ENCODE measurements around the gene PALMD.

PALMD gene

DNA sequence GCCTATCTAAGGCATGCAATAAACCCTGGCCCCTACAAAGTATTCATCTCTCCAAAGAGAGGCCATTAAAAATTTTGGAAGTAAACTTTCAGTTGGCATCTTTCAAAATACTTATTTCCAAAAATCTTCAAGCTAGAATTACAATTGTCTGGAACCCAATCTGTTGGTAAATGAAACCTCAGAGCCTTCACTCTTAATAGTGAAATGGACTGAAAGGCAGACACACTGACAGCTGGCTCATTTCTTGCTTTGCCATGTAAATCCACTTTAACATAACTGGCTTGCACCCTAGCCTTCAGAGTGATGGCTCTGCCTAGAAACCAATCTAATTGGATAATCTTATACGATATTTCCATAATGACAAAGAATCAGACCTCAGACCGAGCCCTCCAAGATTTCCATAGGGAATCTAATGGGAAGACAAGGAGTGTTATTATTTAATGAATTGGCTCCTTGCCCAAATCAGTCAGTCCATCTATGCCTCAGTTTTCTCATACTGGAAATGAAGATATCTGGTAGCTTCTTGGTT is 9.2 kb upstream of the PALMD start:
- DNase-seq, result no peak

DNA sequence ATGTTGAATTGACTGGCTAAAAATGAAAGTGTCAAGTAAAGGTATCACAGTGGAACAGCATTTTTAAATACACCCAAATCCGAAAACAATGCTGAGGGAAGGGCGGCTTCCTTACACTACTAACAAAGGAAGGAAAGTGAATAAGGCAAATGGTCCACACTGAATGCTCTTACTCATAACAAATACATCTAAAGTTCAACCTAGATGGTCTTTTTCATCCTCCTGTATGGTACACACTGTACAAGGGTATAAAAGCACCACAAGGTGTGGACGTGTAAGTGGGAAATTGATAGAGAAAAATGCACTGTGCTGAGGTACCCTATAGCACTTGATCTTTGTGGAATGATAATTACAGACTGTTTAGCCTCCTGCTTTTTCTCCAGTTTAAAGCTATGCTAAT is 7.1 kb upstream of the PALMD start:
- no peak for DNase-seq

DNA sequence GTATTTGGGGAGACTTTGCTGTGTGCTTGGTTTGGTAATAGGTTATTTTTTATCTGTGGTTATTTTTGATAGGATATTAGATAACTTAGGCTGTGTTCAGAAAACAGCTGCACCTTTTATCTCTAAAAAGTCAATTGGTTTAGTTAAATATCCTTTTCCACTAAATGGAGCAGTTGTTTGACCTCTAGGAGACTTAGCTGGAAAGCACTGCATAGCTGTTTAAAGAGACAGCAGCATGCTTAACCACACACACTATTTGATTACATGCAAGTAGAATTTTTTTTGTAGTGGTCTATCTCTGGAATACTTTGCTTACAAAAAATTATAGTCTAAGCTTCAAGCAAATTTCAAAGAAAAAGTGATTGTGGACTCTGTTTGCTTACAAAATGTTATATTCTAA is 6.5 kb upstream of the PALMD start:
- DNase-seq, result no peak

DNA sequence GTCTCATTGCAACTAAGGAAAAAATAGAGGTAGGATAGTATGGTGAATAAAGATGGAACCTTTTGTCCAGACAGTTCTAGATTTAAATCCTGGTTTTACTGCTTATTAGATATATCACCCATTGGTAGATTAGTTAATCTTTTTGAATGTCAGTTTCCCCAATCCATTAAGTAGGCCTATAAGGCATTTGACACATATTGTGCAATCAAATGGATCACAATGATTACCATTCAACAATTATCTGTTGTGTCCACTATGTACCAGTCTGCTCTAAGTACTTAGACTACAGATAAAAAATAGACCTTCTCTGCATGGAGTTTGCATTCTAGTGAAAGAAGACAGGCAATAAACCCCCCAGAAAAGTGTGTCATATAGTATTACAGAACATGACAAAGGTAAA is 6.0 kb upstream of the PALMD start:
- no peak for DNase-seq

DNA sequence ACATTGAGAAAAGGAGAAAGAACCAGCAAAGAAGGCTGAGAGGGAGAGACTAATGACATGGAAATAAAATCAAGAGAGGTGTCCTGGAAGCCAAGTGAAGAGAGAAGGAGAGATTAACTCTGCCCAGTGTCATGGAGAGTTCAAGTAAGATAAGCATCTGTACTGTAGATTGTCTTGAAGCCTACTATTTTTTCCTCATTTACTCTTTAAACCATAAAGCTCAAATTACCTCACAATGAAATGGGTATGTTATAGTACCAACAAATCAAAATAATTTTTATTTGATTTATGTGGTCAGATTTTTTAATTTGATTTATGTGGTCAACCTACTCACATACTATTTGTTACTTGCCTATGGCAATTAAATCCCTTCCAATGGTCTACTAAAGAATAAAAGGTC is 5.2 kb upstream of the PALMD start:
- no peak for DNase-seq

GRCh38 chr1:99641558-99641957 is 4.4 kb upstream of the PALMD start:
- no peak for DNase-seq

DNA sequence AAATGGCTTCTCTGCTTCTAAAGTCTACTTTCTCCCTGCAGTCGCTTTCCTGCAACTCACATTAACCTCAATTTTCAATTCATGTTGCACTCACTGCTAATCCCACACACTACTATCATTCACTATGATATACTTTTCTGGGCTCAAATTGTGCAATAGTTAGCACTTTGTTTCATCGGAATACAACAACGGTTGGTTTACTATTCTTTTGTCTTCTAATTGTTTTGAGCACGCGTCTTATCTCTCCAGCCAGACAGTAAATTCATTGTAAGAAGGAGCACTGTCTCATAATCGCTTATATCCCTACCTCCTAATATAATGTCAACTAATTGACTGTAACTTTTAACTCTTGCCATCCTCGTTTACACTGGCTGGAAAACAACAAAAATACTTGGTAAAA is 3.9 kb upstream of the PALMD start:
- no peak for DNase-seq

DNA sequence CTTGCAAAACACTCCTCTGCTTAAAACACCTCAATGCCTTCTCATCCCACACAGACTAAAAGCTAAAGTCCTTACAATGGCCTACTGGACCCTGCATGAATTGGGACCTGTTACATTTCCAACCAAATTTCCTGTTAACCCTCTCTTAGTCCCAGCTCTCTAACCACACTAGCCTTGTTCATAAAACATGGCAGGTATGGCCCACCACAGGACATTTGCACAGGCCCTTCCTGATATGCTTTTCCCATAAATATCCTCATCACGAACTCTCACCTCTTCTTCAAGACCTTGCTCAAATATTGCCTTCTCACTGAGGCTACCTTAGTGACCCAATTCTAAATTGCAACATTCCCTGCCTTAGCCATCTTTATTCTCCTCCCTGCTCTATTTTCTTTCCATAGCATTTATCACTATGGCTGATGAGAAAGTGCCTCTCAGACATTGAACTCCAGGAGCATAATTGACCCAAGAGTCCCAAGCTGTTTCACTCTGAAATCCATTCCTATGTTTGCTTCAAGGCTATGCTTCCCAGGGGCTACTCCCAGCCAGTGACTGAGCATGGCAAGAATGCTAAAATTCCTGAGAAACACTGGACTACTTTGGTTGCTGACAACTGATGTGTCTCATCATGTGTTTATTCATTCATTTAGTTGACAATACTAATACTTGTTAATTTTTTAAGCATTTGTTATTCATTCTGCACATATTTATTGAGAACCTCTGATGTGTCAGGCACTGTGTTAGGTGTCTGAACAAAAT is 2.7 kb upstream of the PALMD start:
- no peak for DNase-seq

DNA sequence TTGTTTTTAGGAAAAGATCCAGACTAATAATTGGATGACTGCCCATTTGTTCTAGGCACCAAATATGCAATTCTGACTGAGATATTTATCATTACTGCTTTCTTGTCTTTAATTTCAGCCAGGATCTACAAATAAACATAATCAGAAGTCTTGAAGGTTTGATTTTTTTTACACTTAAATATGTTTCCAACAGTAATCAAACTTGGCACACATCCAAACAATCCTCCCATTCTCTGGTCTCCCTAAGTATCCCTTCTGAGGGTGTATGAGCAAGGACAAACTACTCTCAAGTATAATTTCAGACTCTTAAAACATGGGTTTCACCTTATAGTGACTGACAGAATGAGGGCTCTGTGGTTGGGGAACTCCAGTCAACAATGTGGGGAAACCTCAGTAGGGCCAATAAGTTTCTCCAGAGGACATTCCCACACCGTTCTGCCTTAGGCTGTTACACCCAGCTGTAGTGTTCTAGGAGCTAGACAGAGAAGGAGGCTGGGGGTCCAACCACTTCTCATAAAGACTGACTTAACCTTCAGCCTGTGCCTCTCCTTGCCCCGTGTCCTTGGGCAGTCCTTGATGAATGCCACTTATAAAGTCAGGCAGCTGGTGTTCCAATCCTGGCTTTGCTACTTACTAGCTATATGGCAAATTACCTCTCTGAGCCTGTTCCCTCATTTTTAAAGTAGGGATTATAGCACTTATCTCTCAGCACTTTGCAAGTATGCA is 1.5 kb upstream of the PALMD start:
- no peak for DNase-seq

GRCh38 chr1:99645203-99645602 is 710 bp upstream of the PALMD start:
- no peak for DNase-seq

GRCh38 chr1:99646868-99647267 is 955 bp downstream of the PALMD start:
- no peak for DNase-seq

DNA sequence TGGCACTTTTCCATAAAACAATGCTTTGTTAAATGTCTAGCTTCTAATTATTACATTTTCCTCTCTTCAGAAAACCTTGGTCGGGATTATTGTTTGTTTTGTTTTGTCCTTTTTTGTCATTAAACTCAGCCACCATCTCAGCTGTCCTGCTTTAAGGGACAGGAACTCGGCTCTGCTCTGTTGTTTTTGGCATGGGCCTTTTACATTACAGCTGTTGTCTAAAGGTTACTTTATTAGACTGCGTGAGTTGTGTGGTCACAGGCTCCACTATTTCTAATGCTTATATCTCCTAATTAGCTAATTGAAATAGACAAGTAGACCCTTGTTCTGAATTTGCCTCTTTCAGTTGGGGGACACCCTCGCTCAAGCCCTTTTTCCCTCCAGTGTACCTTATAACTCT is 1.6 kb downstream of the PALMD start:
- no peak for DNase-seq

DNA sequence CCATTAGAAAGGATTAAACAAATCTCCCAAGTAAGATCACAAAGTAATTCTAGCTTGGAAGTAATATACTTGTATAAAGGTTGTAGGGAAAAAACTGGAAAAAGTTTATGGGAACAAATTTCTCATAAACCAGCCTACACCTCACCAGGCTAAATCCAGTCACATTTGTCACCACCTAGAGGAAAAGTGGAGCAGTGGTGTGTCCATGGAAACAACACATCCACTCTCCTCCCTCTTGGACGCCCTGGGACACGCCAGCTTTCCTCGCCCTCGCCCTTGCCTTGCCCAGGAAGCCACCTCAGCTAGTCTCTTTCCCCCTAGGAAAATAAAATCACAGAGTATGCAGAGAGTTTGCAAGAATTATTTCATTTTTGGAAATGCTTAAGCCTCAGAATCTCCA is 2.2 kb downstream of the PALMD start:
- DNase-seq, result no peak

DNA sequence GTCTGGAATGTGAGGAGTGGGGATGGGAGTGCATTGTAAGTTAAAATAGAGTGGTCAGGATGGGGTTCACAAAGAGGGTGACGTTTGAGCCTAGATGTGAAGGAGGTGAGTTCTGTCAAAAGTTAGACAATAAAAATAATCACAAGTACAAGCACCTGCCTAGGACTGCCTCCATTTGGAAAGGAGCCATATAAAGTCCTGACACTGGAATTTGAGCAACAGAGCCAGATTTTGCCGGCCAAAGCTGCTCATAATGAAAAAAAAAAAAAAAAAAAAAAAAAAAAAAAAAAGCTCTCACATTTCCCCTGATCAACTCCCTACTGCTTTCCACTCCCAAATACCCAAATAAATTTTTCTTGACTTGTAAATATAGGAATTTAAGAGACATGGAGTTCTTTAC is 4.1 kb downstream of the PALMD start:
- no peak for DNase-seq

- DNase-seq, result no peak
Observed at GRCh38 chr1:99650773-99651437, 5.0 kb downstream of the PALMD start.

GRCh38 chr1:99652881-99653281 is 7.0 kb downstream of the PALMD start:
- no peak for DNase-seq

DNA sequence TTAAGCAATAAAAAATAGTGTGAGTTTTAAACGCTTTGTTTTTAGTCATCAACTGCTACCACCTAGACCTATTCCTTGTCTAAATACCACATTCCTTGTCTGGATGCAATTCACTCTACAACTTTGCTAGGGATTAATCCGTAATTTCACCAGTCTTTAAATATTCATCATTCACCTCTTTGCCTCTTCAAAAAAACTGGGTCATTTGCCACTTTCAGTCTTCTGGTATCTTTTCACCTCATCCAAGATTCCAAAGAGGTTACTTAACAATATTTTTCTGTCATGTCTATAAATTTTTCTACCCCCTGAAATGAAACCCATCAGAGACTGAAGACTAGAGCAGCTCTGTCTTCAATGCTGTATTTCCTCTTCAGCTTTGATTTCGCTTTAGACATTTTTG is 9.5 kb downstream of the PALMD start:
- no peak for DNase-seq

GRCh38 chr1:99656701-99657100 is 10.8 kb downstream of the PALMD start:
- DNase-seq, result no peak

GRCh38 chr1:99657213-99658030 is 11.5 kb downstream of the PALMD start:
- no peak for DNase-seq

DNA sequence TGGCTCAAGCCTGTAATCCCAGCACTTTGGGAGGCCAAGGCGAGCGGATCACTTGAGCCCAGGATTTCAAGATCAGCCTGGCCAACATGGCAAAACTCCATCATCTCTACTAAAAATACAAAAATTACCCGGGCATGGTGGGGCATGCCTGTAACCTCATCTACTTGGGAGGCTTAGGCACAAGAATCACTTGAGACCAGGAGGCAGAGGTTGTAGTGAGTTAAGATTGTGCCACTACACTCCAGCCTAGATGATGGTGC is 12.0 kb downstream of the PALMD start:
- no peak for DNase-seq

DNA sequence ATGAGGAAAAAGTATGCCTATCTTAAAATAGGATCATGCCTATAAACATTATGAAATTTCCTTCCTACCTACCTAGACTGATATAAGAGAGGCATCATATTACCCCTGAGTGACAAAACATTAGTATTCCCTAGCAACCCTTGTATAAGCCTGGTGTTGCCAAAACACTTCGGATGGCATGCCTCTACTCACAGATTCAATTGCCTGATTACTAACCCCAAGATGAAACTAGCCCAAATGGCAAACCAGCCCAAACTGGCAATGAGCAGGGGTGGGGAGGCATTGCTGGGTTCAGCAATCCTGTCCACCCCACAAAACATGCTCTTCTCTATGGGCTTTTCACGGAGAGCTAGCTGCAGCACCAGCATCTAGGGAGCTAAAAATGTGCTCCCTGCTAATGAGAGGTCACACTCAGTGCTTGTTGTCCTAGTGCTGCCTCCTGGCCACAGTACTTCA is 13.9 kb downstream of the PALMD start:
- DNase-seq, result no peak

GRCh38 chr1:99660496-99660895 is 14.6 kb downstream of the PALMD start:
- DNase-seq, result no peak

- DNase-seq, result no peak
Observed at GRCh38 chr1:99661780-99662179, 15.9 kb downstream of the PALMD start.

Data from stimulated activated CD4-positive, alpha-beta T cell treated with anti-CD3 and anti-CD28 coated beads, Interleukin-4, amount 100 ng/mL, for 1 hour (primary cell).